K562 (cell line): Measurements from ENCODE around the gene MIP. TPM values are rescaled to one million over a fixed set of nuclear protein-coding genes. Genes with fewer than 3 reads are reported as not detected.
A peak's percentile ranks its signal among the peaks of the same experiment; 100 is the strongest.

Source experiments
- AFF1 ChIP-seq, 2 experiments: fragments of 450-650 bp; IDR thresholded peaks; 2 replicates each; pipeline ENCODE4 v1.6.1; 2018; ENCODE audit warnings: mild to moderate bottlenecking in 2 of 2, low read depth in 1 of 2; ENCODE audit not compliant: partially characterized antibody in 2 of 2
- ATF6 ChIP-seq: sonication (generic); formaldehyde crosslinking; IDR thresholded peaks from 2 replicates; pipeline ENCODE4 v1.4.0; 2020; ENCODE audit warnings: mild to moderate bottlenecking, missing genetic modification reagents
- CBX5 ChIP-seq: IDR thresholded peaks from 2 replicates; pipeline ENCODE4 v1.6.1; 2014; ENCODE audit warnings: low read depth, borderline replicate concordance
- DIDO1 ChIP-seq: fragments of 450-650 bp; IDR thresholded peaks from 2 replicates; pipeline ENCODE4 v1.6.1; 2016; ENCODE audit warnings: low read depth, missing biosample characterization, missing genetic modification characterization
- HNRNPUL1 ChIP-seq: fragments of 200-400 bp; formaldehyde crosslinking; IDR thresholded peaks from 2 replicates; pipeline ENCODE4 v1.6.1; 2017; ENCODE audit warnings: low read length
- JUND ChIP-seq, 2 experiments: IDR thresholded peaks; 2 replicates in 1 of 2; 3 replicates in 1 of 2; pipeline ENCODE4 v1.6.1; 2011; ENCODE audit warnings: borderline replicate concordance in 2 of 2, low read depth in 2 of 2, low read length in 2 of 2, improper control_type of control experiment in 1 of 2, missing biosample characterization in 1 of 2, missing genetic modification characterization in 1 of 2, missing genetic modification reagents in 1 of 2
- NUFIP1 ChIP-seq: fragments of 450-650 bp; IDR thresholded peaks from 2 replicates; pipeline ENCODE4 v1.6.1; 2018; ENCODE audit not compliant: partially characterized antibody
- SMARCA5 ChIP-seq: fragments of 450-650 bp; IDR thresholded peaks from 2 replicates; pipeline ENCODE4 v1.6.1; 2016
- TCF3 ChIP-seq: sonication (generic); formaldehyde crosslinking; IDR thresholded peaks from 2 replicates; pipeline ENCODE4 v1.4.0; 2020; ENCODE audit warnings: mild to moderate bottlenecking, missing genetic modification reagents
- ZBTB5 ChIP-seq: fragments of 450-650 bp; IDR thresholded peaks from 2 replicates; pipeline ENCODE4 v1.6.1; 2017; ENCODE audit warnings: antibody characterized with exemption
- ZFP1 ChIP-seq: fragments of 450-650 bp; formaldehyde crosslinking; IDR thresholded peaks from 2 replicates; pipeline ENCODE4 v1.4.0; 2020; ENCODE audit warnings: mild to moderate bottlenecking, mixed read lengths
- ZFP91 ChIP-seq: sonication (generic); formaldehyde crosslinking; IDR thresholded peaks from 2 replicates; pipeline ENCODE4 v1.8.0; 2022; ENCODE audit warnings: mild to moderate bottlenecking, missing genetic modification reagents
- ZNF197 ChIP-seq: fragments of 200-800 bp; sonication (Bioruptor generic); IDR thresholded peaks from 2 replicates; pipeline ENCODE4 v1.6.1; 2016; ENCODE audit warnings: low read depth, missing genetic modification characterization, missing compliant biosample characterization
- ZNF431 ChIP-seq: sonication (generic); formaldehyde crosslinking; IDR thresholded peaks from 2 replicates; pipeline ENCODE4 v1.8.0; 2022; ENCODE audit warnings: mild to moderate bottlenecking, missing genetic modification reagents
- ZNF444 ChIP-seq: fragments of 250-450 bp; sonication (Bioruptor Pico); IDR thresholded peaks from 2 replicates; pipeline ENCODE4 v1.4.0; 2020; ENCODE audit warnings: mild to moderate bottlenecking, moderate library complexity
- ZNF57 ChIP-seq: fragments of 450-650 bp; formaldehyde crosslinking; IDR thresholded peaks from 2 replicates; pipeline ENCODE4 v1.4.0; 2020; ENCODE audit warnings: mild to moderate bottlenecking, moderate library complexity
- polyA plus RNA-seq, 8 experiments: library from polyadenylated mRNA; depleted of rRNA in 4 of 8; stranded (reverse) in 5 of 8; unstranded in 3 of 8; fragments of >200 nt; fragmentation: Nextera tagmentation in 2 of 8; fragmentation: Illumina TruSeq in 1 of 8; extraction: Ambion mirVana in 2 of 8; extraction: Trizol in 1 of 8; gene quantifications; 2 replicates each; pipeline versions ENCODE4 v1.2.1 to v1.2.3, GENCODE V29; 2011 to 2014; ENCODE audit warnings: inconsistent platforms in 1 of 8, missing spikeins in 1 of 8
- total RNA-seq, 7 experiments: library from RNA; depleted of rRNA in 6 of 7; stranded (reverse); fragments of >200 nt in 6 of 7; fragmentation: Illumina TruSeq in 2 of 7; extraction: Trizol in 2 of 7; gene quantifications; 2 replicates each; pipeline versions ENCODE4 v1.2.1 to v1.2.3, GENCODE V29; 2011 to 2021; ENCODE audit warnings: low replicate concordance in 1 of 7

MIP gene
- total and polyA plus RNA-seq, 9 of the 15 experiments (the other 6 are each of a cell fraction or from before 2014, with no cell fraction given): 0.09 to 0.36 (median 0.19) TPM; not detected in 5

- TF ChIP-seq ATF6 (peak; percentile 96), ZBTB5 (no peak), HNRNPUL1 (no peak), JUND (IDR thresholded peaks at IDR 0.05; ENCODE audit: borderline replicate concordance, low read depth, low read length) (peak; percentile 42; the same call in 1 of the 2 replicates), JUND (tag; IDR thresholded peaks at IDR 0.05; ENCODE audit: borderline replicate concordance, low read depth, low read length) (no peak), NUFIP1 (no peak), DIDO1 (tag) (no peak; the same call in 1 of the 2 replicates), AFF1 (IDR thresholded peaks at IDR 0.05; ENCODE audit: low read depth in 1 of 2, partially characterized antibody in 2 of 2) (no peak), ZNF431 (CRISPR knock-in tag) (no peak), ZNF57 (CRISPR knock-in tag) (no peak), TCF3 (CRISPR knock-in tag) (no peak), CBX5 (no peak), ZNF197 (CRISPR knock-in tag) (no peak), ZNF444 (CRISPR knock-in tag) (no peak), ZFP1 (no peak), ZFP91 (CRISPR knock-in tag) (no peak), SMARCA5 (no peak)
Observed at GRCh38 chr12:56448860-56449621, 5.4 kb downstream of the MIP start, which contains the start of gene TIMELESS (continued).
